Heart right ventricle (tissue), 16 donors: ENCODE results near the gene HS3ST5. TPM values are rescaled to one million over a fixed set of nuclear protein-coding genes. Genes with fewer than 3 reads are reported as not detected.
"Not testable (repeated sequence)": the region's sequence is repeated elsewhere in the genome, so short reads cannot be mapped to it uniquely, and the experiment has no call there.

Experiments
- ATAC-seq, 8 donors: fragments of 200-7000 bp; cut with Tn5 transposase; one replicate each; pipeline ENCODE4 v1.9.1; 2020; ENCODE audit warnings: mild to moderate bottlenecking in 8 of 8, moderate library complexity in 8 of 8, moderate number of reproducible peaks in 1 of 8
- DNase-seq, 2 donors: peaks; one replicate each; pipeline ENCODE4 v3.0.0-alpha.2; 2020
- H3K27ac ChIP-seq, 10 donors: fragments of 200-600 bp; sonication (generic) in 2 of 10; one replicate each; pipeline versions ENCODE4 v1.5.0 to v1.8.0; 2020 to 2022; ENCODE audit warnings: mild to moderate bottlenecking in 3 of 10
- H3K27me3 ChIP-seq, 7 donors: fragments of 200-600 bp; one replicate each; pipeline ENCODE4 v1.8.0; 2021 to 2022; ENCODE audit warnings: mild to moderate bottlenecking in 2 of 7
- H3K36me3 ChIP-seq, 9 donors: fragments of 200-600 bp; sonication (generic) in 1 of 9; one replicate each; pipeline versions ENCODE4 v1.5.0 to v1.8.0; 2020 to 2022; ENCODE audit warnings: mild to moderate bottlenecking in 2 of 9
- H3K4me1 ChIP-seq, 9 donors: fragments of 200-600 bp; sonication (generic) in 1 of 9; one replicate each; pipeline versions ENCODE4 v1.5.0 to v1.8.0; 2020 to 2022; ENCODE audit warnings: mild to moderate bottlenecking in 4 of 9
- H3K4me3 ChIP-seq, 10 donors: fragments of 200-600 bp; sonication (generic) in 2 of 10; one replicate each; pipeline versions ENCODE4 v1.5.0 to v1.8.0; 2020 to 2022; ENCODE audit warnings: mild to moderate bottlenecking in 7 of 10, moderate library complexity in 2 of 10
- H3K9me3 ChIP-seq, 11 donors: fragments of 200-600 bp in 10 of 11; sonication (generic) in 2 of 11; one replicate each; pipeline versions ENCODE4 v1.5.0 to v1.8.0; 2013 to 2022; ENCODE audit warnings: mild to moderate bottlenecking in 2 of 11, control low read depth in 1 of 11, moderate library complexity in 1 of 11
- CTCF ChIP-seq, 9 donors: fragments of 200-600 bp; sonication (generic) in 2 of 9; IDR thresholded peaks; one replicate each; pipeline versions ENCODE4 v1.5.0 to v1.8.0; 2021 to 2022; ENCODE audit warnings: antibody characterized with exemption in 9 of 9, mild to moderate bottlenecking in 5 of 9, moderate library complexity in 1 of 9
- WGBS, 2 donors: extraction: QIAGEN DNeasy Blood & Tissue Kit; methylation state at CpG; one replicate each; pipeline ENCODE4 v1.1.7; 2013; ENCODE audit warnings: inconsistent platforms in 1 of 2; 5-methylcytosine and 5-hydroxymethylcytosine counted together
- intact Hi-C, 10 donors: fragments of 100-400 bp; cut with DNase I; formaldehyde crosslinking; loops; one replicate each; pipeline versions ENCODE4 v1.11.1 to v1.14.2; 2022
- polyA plus RNA-seq, 2 donors: library from polyadenylated mRNA; stranded (reverse); fragments of 200-250 nt; gene quantifications; one replicate each; pipeline ENCODE4 v1.2.3, GENCODE V29; 2013
- total RNA-seq, 10 donors: library from RNA; stranded (reverse); fragmentation: NEBNext Ultra II Directional in 3 of 10; extraction: Animal tissue kit (Norgen Biotek cat#: 25700) in 3 of 10; gene quantifications; one replicate each; pipeline versions ENCODE4 v1.2.1 to v1.2.4, GENCODE V29; 2021 to 2023
- donor health status: Arrhythmogenic right ventricular cardiomyopathy.
- donor health status: ischemic (EF 13 %, LVEDD 7.1; RV severe dilation, severe dysfunction).
- donor health status: healthy with polysubstance abuse.
- donor health status: DM: no; HTN: yes; CAD: no.
- donor health status: DM: no; HTN: no; CAD: no.
- donor health status: ischemic (EF 25% LVEDD 6.9; RV normal size, moderate dysfunction).
- donor health status: ischemic (EF 25% LVEDD 5.7; RV mildly dilated, moderate dysfunction).
- donor health status: healthy.
- donor health status: DM: yes; HTN: yes; CAD: no.
- donor health status: Ischemic cardiomyopathy.
- donor health status: ischemic (EF 35%, LVEDD 5.7; RV mildly dilated, moderate dysfunction).
- donor health status: nonischemic (EF 11% LVEDD 7.7; RV severe dilation, severe dysfunction).
- donor health status: DM: yes; HTN: yes; CAD: no.
- donor health status: PGD.
- donor health status: ischemic (EF 29% LVEDD 5.4; RV normal size, mild dysfunction).
- donor health status: nonischemic (EF 23%, LVEDD 6.1; RV moderate dilation, normal function).

Gene HS3ST5
- total and polyA plus RNA-seq, 12 donors, result not detected

GRCh38 chr6:114032721-114033120, 310.1 kb downstream of the HS3ST5 start:
- no peaks in the 10 kb centered on the region for H3K36me3 ChIP-seq
- H3K27me3 ChIP-seq, result no peaks in the 10 kb centered on the region
- H3K27ac ChIP-seq, result no peak overlapping the region
- WGBS, 2 donors, result 59 to 65% methylated on average over 3 of the region's 3 CpGs
- no peak overlapping the region for H3K4me3 ChIP-seq
- H3K9me3 ChIP-seq, result no peaks in the 10 kb centered on the region
- ATAC-seq (no peak), DNase-seq (no peak)
- TF ChIP-seq CTCF (IDR thresholded peaks at IDR 0.05), result no peak
- peaks cover 0 to 4% (median 0%) of the 10 kb centered on the region in 9 donors for H3K4me1 ChIP-seq
- intact Hi-C loops, result no loop called here

- 64 to 70% methylated on average over 6 of the region's 6 CpGs for WGBS, 2 donors
- intact Hi-C loops, result no loop called here
- no peak for ATAC-seq
Observed at GRCh38 chr6:114030767-114031166, 312.1 kb downstream of the HS3ST5 start.

GRCh38 chr6:114024746-114025145, 318.1 kb downstream of the HS3ST5 start:
- intact Hi-C loops, result no loop called here
- Histone ChIP-seq H3K4me1 (no peaks in the 10 kb centered on the region), H3K4me3 (no peak overlapping the region), H3K9me3 (no peaks in the 10 kb centered on the region), H3K27me3 (no peaks in the 10 kb centered on the region), H3K27ac (no peak overlapping the region), H3K36me3 (no peaks in the 10 kb centered on the region)
- 79 to 81% methylated on average over 6 of the region's 6 CpGs for WGBS, 2 donors
- DNase-seq (no peak), ATAC-seq (no peak)
- no peak for TF ChIP-seq CTCF (IDR thresholded peaks at IDR 0.05)

More at GRCh38 chr6:114030767-114031166, 312.1 kb downstream of the HS3ST5 start:
- Histone ChIP-seq H3K4me1 (peaks cover 0 to 4% (median 0%) of the 10 kb centered on the region in 9 donors), H3K27me3 (no peaks in the 10 kb centered on the region), H3K27ac (no peak overlapping the region), H3K9me3 (no peaks in the 10 kb centered on the region), H3K4me3 (no peak overlapping the region), H3K36me3 (no peaks in the 10 kb centered on the region)
- DNase-seq, result no peak
- TF ChIP-seq CTCF (IDR thresholded peaks at IDR 0.05), result no peak

GRCh38 chr6:114020196-114020595, 322.6 kb downstream of the HS3ST5 start:
- ATAC-seq, result no peak
- 90 to 91% methylated on average over 15 of the region's 15 CpGs for WGBS, 2 donors
- Histone ChIP-seq H3K27ac (no peak overlapping the region), H3K27me3 (no peaks in the 10 kb centered on the region), H3K36me3 (no peaks in the 10 kb centered on the region), H3K4me3 (no peak overlapping the region), H3K4me1 (no peaks in the 10 kb centered on the region), H3K9me3 (no peaks in the 10 kb centered on the region)
- no peak for DNase-seq
- intact Hi-C loops, result no loop called here
- TF ChIP-seq CTCF (IDR thresholded peaks at IDR 0.05), result no peak

- H3K27ac ChIP-seq, H3K4me3 ChIP-seq, H3K36me3 ChIP-seq, H3K4me1 ChIP-seq, H3K9me3 ChIP-seq, DNase-seq, H3K27me3 ChIP-seq, intact Hi-C loops, ATAC-seq: not testable (repeated sequence)
- WGBS, 2 donors, result 92 to 95% methylated on average over 6 of the region's 6 CpGs
Observed at GRCh38 chr6:114017146-114017545, 325.7 kb downstream of the HS3ST5 start.

GRCh38 chr6:114014106-114014505, 328.7 kb downstream of the HS3ST5 start:
- intact Hi-C loops, ATAC-seq, H3K4me3 ChIP-seq, H3K36me3 ChIP-seq, H3K27ac ChIP-seq, H3K27me3 ChIP-seq, H3K4me1 ChIP-seq, DNase-seq, H3K9me3 ChIP-seq: not testable (repeated sequence)
- 72 to 76% methylated on average over 2 of the region's 2 CpGs for WGBS, 2 donors

GRCh38 chr6:114011486-114011885, 331.3 kb downstream of the HS3ST5 start:
- WGBS, 2 donors, result 72 to 74% methylated on average over 7 of the region's 7 CpGs
- intact Hi-C loops, H3K36me3 ChIP-seq, H3K4me1 ChIP-seq, H3K9me3 ChIP-seq, H3K4me3 ChIP-seq, H3K27ac ChIP-seq, ATAC-seq, H3K27me3 ChIP-seq, DNase-seq: not testable (repeated sequence)
